ENCODE results near the gene NAALADL2. TPM values are rescaled to one million over a fixed set of nuclear protein-coding genes. Genes with fewer than 3 reads are reported as not detected.

Gene NAALADL2
- polyA plus RNA-seq, 3 donors, result not detected

GRCh38 chr3:175399156-175399840 lies 540.2 kb downstream of the NAALADL2 start:
- Mint-ChIP-seq H3K27me3 (ENCODE audit: low read depth in 3 of 3) (no peaks in the 10 kb centered on the region), H3K4me1 (no peaks in the 10 kb centered on the region)

GRCh38 chr3:175404027-175404426 lies 544.9 kb downstream of the NAALADL2 start:
- Histone ChIP-seq H3K9me3 (replicated peaks in 1 of 2; ENCODE audit: control insufficient read depth in 1 of 2, insufficient read depth in 1 of 2, low read length in 2 of 2) (peaks cover 4% of the 10 kb centered on the region in 2 donors), H3K79me2 (ENCODE audit: insufficient read depth, low read length) (no peaks in the 10 kb centered on the region), H3K4me2 (replicated peaks; ENCODE audit: extremely low read depth, low read length, poor library complexity, severe bottlenecking) (no peak overlapping the region), H3K36me3 (replicated peaks in 1 of 2; ENCODE audit: control insufficient read depth in 1 of 2, insufficient read depth in 2 of 2, low read length in 2 of 2) (no peaks in the 10 kb centered on the region), H4K20me1 (ENCODE audit: insufficient read depth, low read length) (no peaks in the 10 kb centered on the region), H3K4me3 (replicated peaks in 1 of 3; ENCODE audit: low read depth in 2 of 3, low read length in 3 of 3) (no peak overlapping the region), H3K27me3 (ENCODE audit: control insufficient read depth in 2 of 2, insufficient read depth in 2 of 2, low read length in 2 of 2) (no peaks in the 10 kb centered on the region), H2AFZ (ENCODE audit: insufficient read depth, low read depth, low read length, poor library complexity, severe bottlenecking) (no peak overlapping the region), H3K4me1 (ENCODE audit: control insufficient read depth in 1 of 2, insufficient read depth in 2 of 2, low read length in 2 of 2) (no peaks in the 10 kb centered on the region), H3K27ac (ENCODE audit: low read depth in 1 of 2, low read length in 2 of 2) (no peak overlapping the region), H3K9ac (ENCODE audit: insufficient read depth, low read length, poor library complexity, severe bottlenecking) (no peak overlapping the region)
- peaks cover 0 to 3% (median 0%) of the 10 kb centered on the region in 7 donors for H3K9me3 Mint-ChIP-seq
- H3K4me1 Mint-ChIP-seq, result no peaks in the 10 kb centered on the region
- TF ChIP-seq CTCF (IDR thresholded peaks at IDR 0.05), result no peak
- H3K27ac Mint-ChIP-seq, result no peak overlapping the region
- no peaks in the 10 kb centered on the region for H3K27me3 Mint-ChIP-seq (ENCODE audit: low read depth in 3 of 3)
- DNase-seq, result no peak
- no peak overlapping the region for H3K4me3 Mint-ChIP-seq
- intact Hi-C loops (cut with micrococcal nuclease), result no loop called here
- WGBS (ENCODE audit: insufficient coverage), result no CpG with 5 or more reads among the region's 1 CpG
- H3K36me3 Mint-ChIP-seq, result no peaks in the 10 kb centered on the region

More at GRCh38 chr3:175399156-175399840, 540.2 kb downstream of the NAALADL2 start:
- H3K4me3 ChIP-seq (replicated peaks in 1 of 3; ENCODE audit: low read depth in 2 of 3, low read length in 3 of 3), result no peak overlapping the region
- H3K4me1 ChIP-seq (ENCODE audit: control insufficient read depth in 1 of 2, insufficient read depth in 2 of 2, low read length in 2 of 2), result no peaks in the 10 kb centered on the region
- no peak for DNase-seq
- H3K9me3 Mint-ChIP-seq, result peaks cover 0 to 2% (median 1%) of the 10 kb centered on the region in 7 donors
- H3K36me3 ChIP-seq (replicated peaks in 1 of 2; ENCODE audit: control insufficient read depth in 1 of 2, insufficient read depth in 2 of 2, low read length in 2 of 2), result no peaks in the 10 kb centered on the region
- H4K20me1 ChIP-seq (ENCODE audit: insufficient read depth, low read length), result no peaks in the 10 kb centered on the region
- no peaks in the 10 kb centered on the region for H3K27me3 ChIP-seq (ENCODE audit: control insufficient read depth in 2 of 2, insufficient read depth in 2 of 2, low read length in 2 of 2)
- H2AFZ ChIP-seq (ENCODE audit: insufficient read depth, low read depth, low read length, poor library complexity, severe bottlenecking), result no peak overlapping the region
- no peak overlapping the region for H3K4me2 ChIP-seq (replicated peaks; ENCODE audit: extremely low read depth, low read length, poor library complexity, severe bottlenecking)
- intact Hi-C loops (cut with micrococcal nuclease), result no loop called here
- H3K27ac Mint-ChIP-seq, result no peak overlapping the region
- H3K27ac ChIP-seq (ENCODE audit: low read depth in 1 of 2, low read length in 2 of 2), result no peak overlapping the region
- H3K9ac ChIP-seq (ENCODE audit: insufficient read depth, low read length, poor library complexity, severe bottlenecking), result no peak overlapping the region
- H3K36me3 Mint-ChIP-seq, result no peaks in the 10 kb centered on the region
- no peaks in the 10 kb centered on the region for H3K79me2 ChIP-seq (ENCODE audit: insufficient read depth, low read length)
- no peak overlapping the region for H3K4me3 Mint-ChIP-seq
- no CpG with 5 or more reads among the region's 5 CpGs for WGBS (ENCODE audit: insufficient coverage)
- TF ChIP-seq CTCF (IDR thresholded peaks at IDR 0.05), result no peak
- H3K9me3 ChIP-seq (replicated peaks in 1 of 2; ENCODE audit: control insufficient read depth in 1 of 2, insufficient read depth in 1 of 2, low read length in 2 of 2), result peaks cover 4 to 7% of the 10 kb centered on the region in 2 donors

All from CD14-positive monocyte (primary cell).